Daoy (cell line): Measurements from ENCODE around the gene SH2D7. TPM values are rescaled to one million over a fixed set of nuclear protein-coding genes. Genes with fewer than 3 reads are reported as not detected.

Experiments used
- DNase-seq: peaks from one replicate; pipeline ENCODE4 v3.0.0-alpha.2; 2015; ENCODE audit warnings: low read depth
- total RNA-seq: library from RNA; depleted of rRNA; stranded (reverse); fragments of >200 nt; shearing (Covaris generic); gene quantifications from 2 replicates; pipeline ENCODE4 v1.2.3, GENCODE V29; 2014; rRNA removed

SH2D7 gene
- not detected in 2 replicates for total RNA-seq

DNA sequence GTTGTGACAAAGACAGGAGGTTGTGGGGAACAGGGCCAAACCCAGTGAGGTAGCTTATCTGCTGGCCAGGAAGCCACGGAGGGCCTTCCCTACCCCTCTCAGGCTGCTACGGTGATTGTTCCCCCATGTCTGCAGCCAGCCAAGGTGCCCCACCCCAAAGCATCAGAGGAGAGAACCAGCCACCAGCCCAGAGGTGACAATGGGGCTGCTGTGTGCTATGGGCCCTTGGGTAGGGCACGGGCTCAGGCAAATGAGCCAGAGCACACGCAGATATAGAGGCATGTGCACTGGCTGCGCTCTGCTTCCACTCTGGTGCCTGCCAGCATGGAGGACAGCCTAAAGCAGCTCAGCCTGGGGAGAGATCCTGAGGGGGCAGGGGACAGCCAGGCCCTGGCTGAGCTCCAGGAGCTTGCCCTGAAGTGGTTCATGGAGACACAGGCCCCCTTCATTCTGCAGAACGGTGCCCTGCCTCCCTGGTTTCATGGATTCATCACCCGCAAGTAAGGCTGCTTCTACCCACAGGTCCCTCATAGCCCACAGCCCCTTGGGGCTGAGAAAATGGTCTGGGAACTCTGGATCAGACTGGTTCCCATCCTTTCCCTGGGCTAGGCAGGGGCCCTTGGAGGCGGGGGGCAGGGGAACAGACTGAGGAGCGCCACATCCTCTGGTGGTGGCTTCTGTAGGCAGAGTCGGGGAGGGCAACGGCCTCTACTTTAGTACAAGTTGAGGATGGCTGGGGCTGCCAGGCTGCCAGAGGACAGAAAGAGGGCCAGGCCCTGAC lies at the start of gene SH2D7:
Gene SH2D7, plus strand, starts transcription at position 301 of the 781 bp plus-strand sequence. Its CDS starts 24 bp downstream, at position 325.
- DNase-seq: no peak

DNA sequence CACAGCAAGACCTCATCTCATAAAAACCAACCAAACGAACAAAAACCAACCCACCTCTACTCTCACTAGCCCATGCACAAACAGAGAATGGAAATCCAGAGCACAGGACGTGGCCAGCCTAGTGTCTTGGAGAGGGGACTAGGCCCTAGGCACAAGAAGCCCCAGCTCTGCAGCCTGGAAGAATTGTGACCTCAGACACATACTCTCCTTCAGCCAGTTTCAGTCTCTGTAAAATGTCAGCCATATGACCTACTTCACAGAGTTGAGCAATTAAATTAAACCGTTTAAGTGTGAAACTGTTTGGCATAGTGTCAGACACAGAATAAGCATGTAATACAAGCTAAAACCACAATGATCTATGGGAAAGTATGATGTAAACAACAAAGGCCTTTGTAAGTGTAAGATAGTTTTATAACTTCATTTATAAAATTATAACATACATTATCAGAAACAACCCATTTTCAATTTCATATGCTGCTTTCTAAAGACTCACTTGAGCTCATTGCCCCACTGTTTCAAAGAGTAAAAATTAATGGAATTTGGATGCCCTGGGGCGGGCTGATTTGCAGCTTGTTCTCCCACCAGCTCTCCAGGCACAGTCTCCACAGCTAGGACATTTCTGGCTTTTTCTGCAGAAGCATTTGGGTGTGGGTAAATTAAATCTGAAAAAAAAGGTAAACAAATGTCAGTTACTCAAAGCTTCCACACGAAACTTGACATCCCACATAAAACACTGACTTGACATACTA lies 47.8 kb upstream of the SH2D7 start:
- no peak for DNase-seq

DNA sequence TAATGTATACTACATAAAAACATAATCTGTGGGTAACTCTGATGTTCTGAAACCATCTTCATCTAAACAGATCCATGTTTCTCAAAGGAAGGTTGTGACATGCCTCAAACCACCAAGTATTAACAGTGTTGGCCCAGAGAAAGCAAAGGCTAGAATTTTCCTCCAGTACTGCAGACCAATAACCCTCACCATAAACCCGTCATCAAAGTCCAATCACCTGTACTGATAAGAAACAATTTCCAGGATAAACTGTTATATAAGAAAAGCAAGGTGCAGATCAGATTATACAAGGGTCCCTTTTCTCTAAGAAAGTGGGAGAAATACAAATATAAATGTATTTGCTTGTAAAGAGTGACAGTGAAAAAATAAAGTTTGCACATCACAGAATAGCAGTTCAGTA lies 47.2 kb upstream of the SH2D7 start:
- no peak for DNase-seq

DNA sequence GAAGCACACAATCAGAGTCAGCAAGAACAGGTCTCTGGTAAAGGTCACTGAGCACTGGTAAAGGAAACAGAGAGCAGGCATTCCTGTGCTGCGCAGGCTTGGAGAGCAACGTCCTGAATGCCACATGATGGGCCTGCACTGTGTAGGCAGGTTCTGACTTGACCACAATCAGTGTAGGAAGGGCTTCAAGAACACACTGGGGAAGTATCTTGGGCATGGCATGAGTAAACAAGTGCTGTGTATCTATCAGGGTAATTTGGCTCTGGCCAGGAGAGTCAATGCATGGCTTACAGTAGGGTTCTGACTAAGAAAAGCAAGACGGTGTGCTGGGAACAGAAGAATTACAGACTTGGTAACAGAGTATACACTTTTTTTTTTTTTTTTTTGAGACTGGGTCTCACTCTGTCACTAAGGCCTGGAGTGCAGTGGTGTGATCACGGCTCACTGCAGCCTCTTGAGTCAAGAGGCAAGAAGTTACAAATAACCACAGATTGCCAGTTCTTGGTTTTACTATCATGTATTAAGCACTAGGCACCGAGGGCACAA lies 45.5 kb upstream of the SH2D7 start:
- DNase-seq: no peak

DNA sequence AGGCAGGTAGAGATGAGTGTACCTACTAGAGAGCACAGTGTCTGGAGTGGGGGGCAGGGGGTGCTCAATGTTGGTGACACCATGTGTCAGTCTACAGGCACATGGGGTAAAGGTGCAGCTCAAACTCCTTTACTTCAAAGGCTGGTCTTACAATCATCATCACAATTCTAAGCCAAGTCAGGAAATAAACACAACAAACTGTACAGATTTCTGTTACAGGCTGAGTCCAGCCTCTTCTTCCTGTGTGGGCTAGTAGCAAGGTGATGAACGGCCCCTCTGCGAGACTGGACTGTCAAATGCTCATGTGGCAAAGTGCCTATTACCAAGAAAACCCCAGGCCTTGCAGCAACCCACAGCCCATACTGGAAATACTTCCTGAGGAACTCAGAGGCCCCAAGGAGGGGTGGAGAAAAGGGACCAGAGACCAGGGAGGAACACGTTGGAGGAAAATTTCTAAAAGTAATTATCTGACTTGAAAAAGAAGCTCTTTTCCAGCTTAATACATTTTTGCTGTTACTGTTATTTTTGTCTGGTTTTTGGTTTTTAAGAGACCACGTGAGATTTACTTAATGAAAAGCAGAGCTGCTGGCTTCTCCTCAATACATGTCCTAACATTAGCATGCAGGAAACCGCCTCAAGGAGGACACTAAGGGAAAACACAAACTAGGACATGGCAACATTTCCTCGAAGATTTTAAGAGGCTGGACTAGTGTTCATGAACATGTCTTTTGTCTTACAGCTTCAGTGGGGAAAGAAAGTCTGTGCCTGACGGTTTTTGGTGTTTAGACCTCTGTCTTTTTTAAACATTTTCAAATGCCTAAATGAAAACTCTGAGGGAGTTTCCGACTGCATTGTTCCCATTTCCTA lies 44.4 kb upstream of the SH2D7 start:
- DNase-seq: no peak

DNA sequence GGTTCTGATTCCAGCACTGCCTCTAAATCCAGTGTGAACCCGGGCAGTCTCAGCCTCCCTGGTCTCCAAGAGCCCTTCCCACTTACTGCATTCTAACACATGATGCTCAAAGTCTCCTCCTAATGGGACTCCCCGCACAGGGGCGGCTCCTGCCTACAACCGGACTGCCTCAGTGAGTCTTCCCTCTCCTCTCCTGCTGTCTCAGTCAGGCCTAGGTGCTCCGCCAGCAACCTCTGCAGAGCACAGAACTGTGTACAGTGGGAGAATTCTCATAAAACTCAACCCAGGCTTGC lies 43.8 kb upstream of the SH2D7 start:
- DNase-seq: no peak

DNA sequence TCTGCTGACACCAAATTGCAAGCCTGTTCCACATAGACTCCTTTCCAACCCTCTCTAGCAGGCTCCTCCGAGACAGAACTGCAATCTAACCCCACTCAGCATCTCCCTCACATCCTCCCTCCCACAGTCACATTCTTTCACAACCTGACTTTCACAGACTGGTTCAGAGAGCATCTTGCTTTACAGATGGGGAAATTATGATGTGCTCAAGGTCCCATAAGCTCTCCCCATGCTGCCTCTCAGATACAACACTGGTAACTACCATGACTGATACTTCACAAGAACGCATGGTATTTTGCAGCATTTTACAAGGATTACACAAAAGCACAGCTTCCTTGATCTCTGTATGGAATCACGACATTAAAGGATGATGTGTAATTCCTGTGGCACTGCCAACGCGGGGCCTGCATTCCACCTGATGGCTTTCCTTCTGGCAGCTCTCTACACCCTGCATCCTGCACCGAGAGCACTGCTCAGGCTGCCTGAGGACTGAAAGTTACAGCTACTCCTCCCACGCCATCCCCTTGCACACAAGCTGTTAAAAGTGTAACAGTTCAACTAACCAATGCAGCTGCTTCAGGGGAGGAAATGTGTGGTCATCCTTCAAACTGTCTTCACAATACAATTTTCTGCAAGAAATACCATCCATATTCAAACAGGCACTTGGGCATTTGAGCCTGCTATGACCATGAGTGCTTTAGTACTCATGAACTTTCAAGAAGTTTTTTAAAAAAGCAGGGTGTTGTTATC lies 42.5 kb upstream of the SH2D7 start:
- DNase-seq: peak; percentile 64

DNA sequence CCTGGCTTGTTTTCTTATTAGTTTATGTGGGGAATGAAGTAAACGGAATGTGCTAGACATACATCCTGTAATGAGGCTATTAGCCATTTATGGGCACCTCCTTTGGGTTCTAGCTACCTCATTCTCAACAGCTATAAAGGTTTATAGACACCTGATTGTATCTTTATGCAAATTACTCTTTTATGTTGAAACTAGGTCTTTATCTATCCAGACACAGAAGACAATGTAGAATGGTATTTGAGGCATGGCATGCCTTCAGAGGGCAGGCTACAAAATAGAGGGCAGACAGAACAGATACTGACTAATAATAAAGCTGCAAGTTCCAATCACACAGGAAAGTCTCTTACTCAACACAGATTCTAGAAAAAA lies 41.9 kb upstream of the SH2D7 start:
- DNase-seq: no peak

DNA sequence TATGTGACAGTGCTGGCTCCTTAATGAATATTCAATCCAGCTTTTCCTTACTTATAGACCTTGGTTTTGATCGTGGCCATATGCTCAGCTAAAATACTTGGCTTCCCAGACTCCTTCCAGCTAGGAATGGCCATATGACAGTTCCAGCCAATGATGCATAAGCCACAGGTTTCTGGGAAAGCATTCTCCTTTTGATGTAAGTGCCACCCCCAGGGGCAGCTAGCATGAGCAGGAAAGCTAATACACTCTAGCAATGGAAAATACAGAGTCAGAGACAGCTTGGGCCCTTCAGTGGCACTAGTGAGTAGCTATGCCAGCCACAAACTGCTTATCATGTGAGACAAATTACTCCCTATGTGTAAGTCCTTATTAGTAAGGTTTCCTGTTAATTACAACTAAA lies 41.5 kb upstream of the SH2D7 start:
- DNase-seq: no peak

DNA sequence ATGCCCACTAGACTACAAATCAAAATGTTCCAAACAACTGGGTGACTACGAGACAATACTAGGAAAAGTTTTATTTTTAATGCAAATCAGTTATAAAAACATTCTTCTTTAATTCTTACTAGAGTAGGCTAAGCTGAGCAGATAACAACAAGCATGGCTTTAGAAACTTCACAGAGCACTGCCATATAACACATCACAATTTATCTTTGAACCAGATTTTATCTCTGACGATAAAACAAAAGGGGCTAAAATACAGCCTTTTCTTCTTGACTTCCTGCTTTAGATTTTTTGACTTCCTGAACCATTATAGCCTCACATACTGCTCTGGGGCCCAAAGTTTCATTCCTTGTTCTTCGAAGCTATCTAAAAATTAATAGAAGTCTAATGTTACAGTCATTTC lies 40.8 kb upstream of the SH2D7 start:
- DNase-seq: no peak

DNA sequence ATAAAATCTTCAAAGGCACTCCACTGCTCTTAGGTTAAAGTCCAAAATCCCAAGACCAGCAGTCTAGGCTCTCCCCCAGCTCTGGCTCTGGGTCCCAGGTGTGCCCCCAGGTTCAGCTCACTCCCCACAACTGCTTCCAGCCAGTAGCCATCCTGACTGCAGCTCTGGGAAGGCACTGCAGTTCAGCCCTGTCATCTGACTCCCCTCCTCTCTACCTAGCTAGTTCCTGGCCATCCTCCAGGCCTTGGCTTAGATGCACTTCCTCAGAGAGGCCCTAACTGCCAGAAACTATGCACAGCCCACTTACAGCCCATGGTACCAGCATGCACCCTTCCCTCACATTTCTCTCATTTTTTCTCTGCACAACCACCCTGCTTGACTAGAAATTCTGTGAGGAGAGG lies 40.4 kb upstream of the SH2D7 start:
- DNase-seq: no peak

DNA sequence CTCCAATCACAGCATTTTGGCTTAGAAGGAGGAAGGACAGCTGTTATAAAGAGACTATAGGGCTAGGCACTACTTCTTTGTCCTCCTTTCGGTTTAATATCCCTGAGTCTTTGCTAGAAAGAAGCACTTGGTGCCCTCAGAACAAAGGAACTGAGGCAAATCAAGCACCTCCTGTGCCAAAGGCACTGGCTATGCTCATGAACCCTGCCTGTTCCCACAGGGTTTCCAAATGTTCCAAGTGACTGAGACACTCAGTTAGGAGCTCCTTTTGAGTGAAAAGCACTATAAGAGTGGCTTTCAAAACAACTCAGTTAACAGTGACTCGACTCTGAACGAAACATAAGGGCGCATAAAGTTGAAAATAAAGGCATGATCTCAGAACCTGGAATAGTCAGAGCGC lies 39.8 kb upstream of the SH2D7 start:
- DNase-seq: no peak

DNA sequence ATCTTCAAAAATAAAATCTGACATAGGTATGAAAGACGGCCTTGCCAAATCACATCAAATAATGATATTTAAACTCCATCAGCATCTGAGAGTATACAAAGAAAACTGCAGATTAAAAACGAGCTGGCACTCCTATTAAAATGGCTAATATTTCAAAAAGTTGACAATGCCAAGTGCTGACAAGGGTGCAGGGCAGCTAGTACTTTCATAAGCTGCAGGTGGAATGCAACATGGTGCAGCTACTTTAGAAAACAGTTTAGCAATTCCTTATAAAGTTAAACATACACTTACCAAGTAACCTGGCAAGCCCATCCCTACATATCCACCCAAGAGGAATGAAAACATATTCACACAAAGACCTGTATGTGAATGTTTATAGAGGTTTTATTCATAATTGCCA lies 37.8 kb upstream of the SH2D7 start:
- DNase-seq: no peak

DNA sequence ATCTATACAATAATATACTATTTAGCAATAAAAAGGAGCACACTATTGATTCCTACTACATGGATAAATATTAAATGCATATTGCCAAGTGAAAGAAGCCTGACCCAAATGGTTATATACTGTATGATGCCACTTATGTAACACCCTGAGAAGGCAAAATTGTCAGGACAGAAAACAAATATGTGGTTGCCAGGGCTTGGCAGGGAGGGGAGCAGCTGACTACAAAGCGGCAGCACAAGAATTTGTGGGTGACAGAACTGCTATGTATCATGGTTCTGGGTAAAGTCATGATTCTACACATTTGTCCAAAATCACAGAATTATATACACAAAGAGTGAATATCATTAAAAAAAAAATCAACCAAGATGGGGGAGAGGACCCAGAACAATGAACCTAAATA lies 37.4 kb upstream of the SH2D7 start:
- no peak for DNase-seq

DNA sequence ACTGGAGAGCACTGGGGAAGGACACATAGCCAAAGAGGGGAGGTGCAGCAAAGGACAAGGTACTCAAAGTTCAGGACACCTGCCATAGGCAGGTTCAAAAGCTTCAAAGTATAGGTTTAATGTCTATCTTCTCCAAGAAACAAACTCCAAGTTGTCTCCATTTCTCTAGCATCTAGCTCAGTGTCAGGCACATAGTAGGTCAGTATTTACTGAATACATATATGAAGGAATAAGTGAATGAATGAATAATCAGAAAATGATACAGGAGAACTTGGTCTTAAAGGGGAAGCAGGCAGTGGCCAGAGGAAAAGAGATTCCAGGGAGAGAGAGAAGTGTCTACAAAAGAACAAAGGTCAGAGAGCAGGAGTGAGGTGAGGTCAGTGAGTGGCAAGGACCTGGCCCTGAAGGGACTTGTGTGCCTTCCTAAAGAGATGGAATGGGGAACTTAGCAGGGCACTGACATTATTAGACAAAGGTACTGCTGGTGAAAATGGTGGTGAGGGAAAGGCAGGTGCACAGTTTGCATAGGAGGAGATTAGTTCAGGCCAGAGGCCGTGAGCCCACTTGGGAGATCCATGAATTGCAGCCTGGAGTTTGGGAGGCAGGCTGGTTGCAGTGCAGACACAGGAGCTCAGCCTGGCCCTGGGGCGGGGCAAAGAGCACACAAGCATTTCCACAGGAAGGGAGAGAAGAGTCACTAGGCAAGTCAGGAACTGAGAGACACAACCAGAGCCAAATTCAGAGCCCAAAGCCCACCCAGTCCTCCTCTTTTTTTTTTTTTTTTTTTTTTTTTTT lies 36.2 kb upstream of the SH2D7 start:
- DNase-seq: no peak

DNA sequence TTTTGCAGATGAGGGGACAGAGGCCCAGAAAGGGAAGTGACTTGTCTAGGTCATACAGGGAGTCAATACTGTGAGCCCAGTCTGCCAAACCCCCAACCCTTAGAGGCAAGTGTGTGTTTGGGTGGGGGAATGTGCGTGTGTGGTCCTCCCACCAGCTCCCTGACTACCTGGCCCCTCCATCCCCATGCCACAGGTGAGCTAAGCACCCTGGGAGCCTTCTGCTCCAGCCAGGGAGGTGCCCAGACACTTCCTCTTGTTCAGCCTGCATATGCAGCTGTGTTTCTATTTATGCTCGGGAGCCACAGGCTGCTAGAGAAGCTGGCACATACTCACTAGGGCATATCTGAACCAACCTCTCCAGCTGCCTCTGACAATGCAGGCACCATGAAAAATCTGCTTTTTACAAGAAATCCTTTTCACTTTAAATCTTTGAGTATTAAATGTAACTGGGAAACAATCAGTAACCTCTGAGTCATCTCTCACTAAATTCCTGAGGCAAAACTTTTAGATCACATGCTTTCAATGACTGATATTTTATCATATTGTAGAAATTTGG lies 35.6 kb upstream of the SH2D7 start:
- no peak for DNase-seq

DNA sequence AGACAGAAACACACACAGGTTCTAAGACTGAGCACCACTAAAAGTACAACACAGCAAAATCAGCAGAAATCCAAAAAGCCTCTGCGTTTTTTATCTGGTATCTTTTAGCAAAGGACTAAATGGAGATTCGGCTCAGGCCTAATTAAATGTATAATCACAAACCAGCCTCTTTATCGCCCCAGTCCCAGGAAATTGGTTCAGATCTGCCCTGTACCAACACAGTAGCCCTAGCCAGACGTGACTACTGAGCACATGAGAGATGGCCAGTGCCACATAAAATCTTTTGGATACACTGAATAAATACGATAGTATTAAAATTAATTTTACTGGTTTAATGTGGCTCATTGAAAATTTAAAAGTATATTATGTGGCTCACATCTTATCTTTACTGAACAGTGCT lies 34.6 kb upstream of the SH2D7 start:
- DNase-seq: no peak

DNA sequence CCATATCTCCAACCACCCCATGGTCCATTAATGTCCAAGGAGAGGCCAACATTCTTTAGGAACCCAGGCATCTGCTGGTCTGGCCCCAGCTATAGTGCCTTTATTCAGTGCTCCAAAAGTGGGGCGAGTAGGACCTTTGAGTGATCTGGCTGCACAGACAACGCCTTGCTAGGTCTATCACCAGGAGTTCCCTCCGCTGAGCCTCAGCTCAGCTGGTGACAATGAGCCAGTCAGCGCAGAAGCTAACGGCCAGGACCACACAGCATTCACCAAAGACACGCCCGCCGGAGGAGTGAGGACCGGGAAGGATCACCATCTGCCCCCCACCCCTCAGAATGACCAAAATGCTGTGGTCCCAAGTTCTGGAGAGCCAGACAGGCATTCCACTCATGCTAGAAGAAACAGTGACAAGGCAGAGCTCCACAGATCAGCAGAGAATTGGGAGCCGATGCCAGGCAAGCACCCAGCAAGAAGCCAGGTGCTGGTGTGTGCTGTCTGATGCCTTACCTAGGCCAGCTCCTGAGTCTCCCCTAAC lies 33.9 kb upstream of the SH2D7 start:
- no peak for DNase-seq

DNA sequence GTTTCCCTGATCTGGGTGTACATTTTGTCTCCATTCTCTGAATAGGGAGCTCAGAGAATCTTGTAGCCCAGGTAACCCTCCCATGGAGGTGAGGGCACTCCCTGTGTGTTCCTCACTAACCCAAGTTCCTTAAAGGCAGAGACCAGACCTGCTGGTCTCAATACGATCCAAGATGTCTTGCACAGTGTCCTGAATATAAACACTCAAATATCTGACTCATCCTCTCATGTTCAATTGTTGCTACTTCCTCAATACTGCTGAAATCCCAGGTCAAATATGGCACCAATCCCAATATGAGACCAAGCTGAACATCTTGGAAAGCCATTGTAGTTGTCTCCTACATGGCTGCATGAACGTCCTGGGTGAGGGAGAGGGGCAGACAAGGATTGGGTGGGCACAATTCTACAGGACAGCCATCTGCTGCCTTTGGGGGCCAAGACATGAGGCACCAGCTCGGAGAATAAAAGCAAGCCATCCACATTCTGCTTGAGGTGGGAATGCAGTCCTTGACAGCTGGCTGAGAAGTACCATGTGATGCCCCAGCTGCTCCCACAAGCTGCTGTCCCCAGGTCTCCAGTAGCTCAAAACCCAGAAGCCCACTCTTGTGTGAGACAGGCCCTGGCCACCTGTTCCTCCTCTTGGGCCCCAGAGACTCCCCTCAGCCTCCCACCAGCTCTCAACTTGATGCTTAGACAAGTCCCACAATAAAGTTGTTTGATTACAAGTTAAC lies 33.1 kb upstream of the SH2D7 start:
- no peak for DNase-seq

DNA sequence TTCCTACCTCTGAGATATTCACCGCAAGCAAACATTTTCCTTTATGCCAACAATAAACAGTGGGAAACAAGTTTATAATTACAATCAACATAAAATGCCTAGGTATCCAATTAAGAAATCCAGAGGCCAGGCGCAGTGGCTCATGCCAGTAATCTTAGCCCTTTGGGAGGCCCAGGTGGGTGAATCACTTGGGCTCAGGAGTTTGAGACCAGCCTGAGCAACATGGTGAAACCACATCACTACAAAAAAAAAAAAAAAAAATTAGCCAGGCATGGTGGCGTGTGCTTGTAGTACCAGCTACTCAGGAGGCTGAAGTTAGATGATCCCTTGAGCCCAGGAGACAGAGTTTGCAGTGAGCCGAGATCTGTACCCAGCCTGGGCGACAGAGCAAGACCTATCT lies 32.1 kb upstream of the SH2D7 start:
- DNase-seq: no peak
